ENCODE measurements around the gene HRAS. TPM values are rescaled to one million over a fixed set of nuclear protein-coding genes. Genes with fewer than 3 reads are reported as not detected.

Gene HRAS
- total RNA-seq, 1 experiment from 2014 or later: 175 TPM

GRCh38 chr11:534396-535209 lies 773 bp downstream of the HRAS start:
- in situ Hi-C loops (cut with HindIII; ENCODE audit: low pct_unique_long_range_greater_than_20kb, low sequenced_read_pairs) (no loop called here), intact Hi-C loops (cut with micrococcal nuclease; ENCODE audit: unreplicated experiment) (no loop called here)
- H3K27ac ChIP-seq (ENCODE audit: low read length): peak overlapping the region; percentile 73
- H3K4me1 ChIP-seq (ENCODE audit: control insufficient read depth, insufficient read depth, low read length): peaks cover 29% of the 10 kb centered on the region
- ATAC-seq (peak; percentile 4), DNase-seq (ENCODE audit: low read depth, low spot score) (no peak)
- TF ChIP-seq REST (IDR thresholded peaks at IDR 0.05; ENCODE audit: insufficient read depth in 1 of 2, low read depth in 2 of 2, low read length in 1 of 2): 0 out of 4 replicates have a peak, but pooled peaks of 1 of the 2 experiments have one; percentile 43
- TF ChIP-seq CTCF (IDR thresholded peaks at IDR 0.05): no peak
- TF ChIP-seq SIN3A (IDR thresholded peaks at IDR 0.05; ENCODE audit: borderline replicate concordance, insufficient read depth, low read depth, low read length): peak; percentile 30; the same call in 1 of the 2 replicates
- no peak for TF ChIP-seq POLR2AphosphoS5 (IDR thresholded peaks at IDR 0.05; ENCODE audit: low read depth, low read length)
- H3K36me3 ChIP-seq (ENCODE audit: control insufficient read depth, insufficient read depth, low read length): peaks cover 3% of the 10 kb centered on the region; the same call in 1 of the 2 replicates
- H3K4me3 ChIP-seq (ENCODE audit: low read depth in 2 of 2, low read length in 2 of 2): peak overlapping the region; percentile 69 to 90
- H3K27me3 ChIP-seq (ENCODE audit: control insufficient read depth, insufficient read depth, low read length): no peaks in the 10 kb centered on the region
- ChIA-PET CTCF (interaction anchor here (0.6 kb wide), 1 partner anchor 16 kb away, joined by 3 read pairs; no protein-coding TSS in a partner anchor), POLR2A (interaction anchor here (0.5 to 1.0 kb wide), 2 partner anchors 15 to 209 kb away, joined by 3 to 8 read pairs; no protein-coding TSS in a partner anchor)
- H3K9me3 ChIP-seq (ENCODE audit: control insufficient read depth, insufficient read depth, low read depth, low read length): no peaks in the 10 kb centered on the region
- no TSS peak for BruUV-seq (replicated peaks)

GRCh38 chr11:533586-534395 lies 1.6 kb downstream of the HRAS start:
- DNase-seq (ENCODE audit: low read depth, low spot score): no peak
- H3K27ac ChIP-seq (ENCODE audit: low read length): peak overlapping the region; percentile 73
- intact Hi-C loops (cut with micrococcal nuclease; ENCODE audit: unreplicated experiment): no loop called here

More at GRCh38 chr11:533586-534395, 1.6 kb downstream of the HRAS start:
- Histone ChIP-seq H3K27me3 (ENCODE audit: control insufficient read depth, insufficient read depth, low read length) (no peaks in the 10 kb centered on the region), H3K4me1 (ENCODE audit: control insufficient read depth, insufficient read depth, low read length) (peaks cover 29% of the 10 kb centered on the region), H3K9me3 (ENCODE audit: control insufficient read depth, insufficient read depth, low read depth, low read length) (no peaks in the 10 kb centered on the region), H3K4me3 (ENCODE audit: low read depth in 2 of 2, low read length in 2 of 2) (peak overlapping the region; percentile 69 to 90), H3K36me3 (ENCODE audit: control insufficient read depth, insufficient read depth, low read length) (peaks cover 3% of the 10 kb centered on the region; the same call in 1 of the 2 replicates)
- TSS peak; percentile 97 for BruUV-seq (replicated peaks)
- ATAC-seq: no peak
- POLR2A ChIA-PET: interaction anchor here (0.6 to 1.0 kb wide), 2 partner anchors 13 to 226 kb away, joined by 3 to 8 read pairs; no protein-coding TSS in a partner anchor
- in situ Hi-C loops (cut with HindIII; ENCODE audit: low pct_unique_long_range_greater_than_20kb, low sequenced_read_pairs): no loop called here
- TF ChIP-seq CTCF (IDR thresholded peaks at IDR 0.05) (no peak), REST (IDR thresholded peaks at IDR 0.05; ENCODE audit: insufficient read depth in 1 of 2, low read depth in 2 of 2, low read length in 1 of 2) (no peak), POLR2AphosphoS5 (IDR thresholded peaks at IDR 0.05; ENCODE audit: low read depth, low read length) (no peak)
- CTCF ChIA-PET: no interaction called here

All from Panc1 (cell line).